H1 (cell line): ENCODE data around the gene MICU2. TPM values are rescaled to one million over a fixed set of nuclear protein-coding genes. Genes with fewer than 3 reads are reported as not detected.

Experiments used
- CBX8 ChIP-seq: fragments of 300-800, 300-1000 bp; sonication (generic); IDR thresholded peaks from 2 replicates; pipeline ENCODE4 v1.7.1; 2016; ENCODE audit warnings: low read depth, low read length, borderline replicate concordance
- CHD1 ChIP-seq: IDR thresholded peaks from 2 replicates; pipeline ENCODE4 v1.6.1; 2012; ENCODE audit warnings: low read depth, low read length, improper control_type of control experiment
- POLR2AphosphoS5 ChIP-seq: IDR thresholded peaks from 2 replicates; pipeline ENCODE4 v1.6.1; 2011; ENCODE audit warnings: low read depth, low read length
- TAF7 ChIP-seq: optimal IDR thresholded peaks from 2 replicates; pipeline ENCODE3; 2011; ENCODE audit warnings: low read depth, mild to moderate bottlenecking, inconsistent platforms, low read length, moderate library complexity, borderline replicate concordance
- polyA plus RNA-seq, 7 experiments: library from polyadenylated mRNA; depleted of rRNA in 3 of 7; stranded (reverse) in 5 of 7; unstranded in 2 of 7; fragments of >200 nt in 5 of 7; fragments of 200-250 nt in 2 of 7; gene quantifications; 1 replicate in 5 of 7; 2 replicates in 1 of 7; 4 replicates in 1 of 7; pipeline versions ENCODE4 v1.2.1 to v1.2.3, GENCODE V29; 2011 to 2013; ENCODE audit warnings: missing spikeins in 2 of 7, mixed read lengths in 2 of 7
- total RNA-seq: library from RNA; stranded (reverse); fragmentation: NEBNext Ultra II Directional; extraction: Animal tissue kit (Norgen Biotek cat#: 25700); gene quantifications from 2 replicates; pipeline ENCODE4 v1.2.1, GENCODE V29; 2021
- TF ChIP-seq, protein P1 (sequence below), 3 experiments: IDR thresholded peaks; 1 replicate in 2 of 3; 2 replicates in 1 of 3; pipeline versions ENCODE4 v1.5.1 to v1.6.1; 2011; ENCODE audit warnings: low read length in 3 of 3, mild to moderate bottlenecking in 3 of 3, inconsistent platforms in 2 of 3, low read depth in 1 of 3, moderate library complexity in 1 of 3; ENCODE audit not compliant: insufficient read depth in 1 of 3; ENCODE audit errors: control extremely low read depth in 1 of 3

Gene MICU2
- total and polyA plus RNA-seq, 2 of the 8 experiments (the other 6 are each of a cell fraction or from before 2014, with no cell fraction given) = 34.6 to 36.5 TPM

DNA sequence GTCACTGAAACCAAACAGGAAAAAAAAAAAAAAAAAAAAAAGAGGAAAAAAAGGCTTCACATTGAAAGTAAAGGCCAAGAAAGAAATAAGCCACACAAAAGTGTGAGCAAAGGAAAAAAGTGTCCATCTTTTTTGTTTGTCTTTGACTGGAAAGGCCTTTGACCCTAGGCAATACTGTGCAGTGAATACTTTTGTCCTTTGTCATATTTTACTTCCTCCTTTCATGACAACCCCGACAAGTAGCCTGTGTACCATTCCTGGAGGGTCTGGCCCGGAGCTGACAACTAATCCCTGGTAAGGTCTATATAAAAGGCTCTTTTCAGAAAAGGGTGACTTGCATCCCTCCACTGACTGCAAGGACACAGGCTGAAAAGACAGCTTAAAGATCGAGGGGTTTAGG, 12.9 kb upstream of the MICU2 start (continued):
- TF ChIP-seq, protein P1, sequence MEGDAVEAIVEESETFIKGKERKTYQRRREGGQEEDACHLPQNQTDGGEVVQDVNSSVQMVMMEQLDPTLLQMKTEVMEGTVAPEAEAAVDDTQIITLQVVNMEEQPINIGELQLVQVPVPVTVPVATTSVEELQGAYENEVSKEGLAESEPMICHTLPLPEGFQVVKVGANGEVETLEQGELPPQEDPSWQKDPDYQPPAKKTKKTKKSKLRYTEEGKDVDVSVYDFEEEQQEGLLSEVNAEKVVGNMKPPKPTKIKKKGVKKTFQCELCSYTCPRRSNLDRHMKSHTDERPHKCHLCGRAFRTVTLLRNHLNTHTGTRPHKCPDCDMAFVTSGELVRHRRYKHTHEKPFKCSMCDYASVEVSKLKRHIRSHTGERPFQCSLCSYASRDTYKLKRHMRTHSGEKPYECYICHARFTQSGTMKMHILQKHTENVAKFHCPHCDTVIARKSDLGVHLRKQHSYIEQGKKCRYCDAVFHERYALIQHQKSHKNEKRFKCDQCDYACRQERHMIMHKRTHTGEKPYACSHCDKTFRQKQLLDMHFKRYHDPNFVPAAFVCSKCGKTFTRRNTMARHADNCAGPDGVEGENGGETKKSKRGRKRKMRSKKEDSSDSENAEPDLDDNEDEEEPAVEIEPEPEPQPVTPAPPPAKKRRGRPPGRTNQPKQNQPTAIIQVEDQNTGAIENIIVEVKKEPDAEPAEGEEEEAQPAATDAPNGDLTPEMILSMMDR (IDR thresholded peaks at IDR 0.05; ENCODE audit: control extremely low read depth in 1 of 3, insufficient read depth in 1 of 3, low read depth in 1 of 3, low read length in 3 of 3) = no peak
- TF ChIP-seq POLR2AphosphoS5 = no peak
- no peak for TF ChIP-seq CHD1
- no peak for TF ChIP-seq CBX8
- TF ChIP-seq TAF7 = no peak
- TF ChIP-seq, all 59 proteins: peak for 0
